NOMO-1 (cell line): ENCODE measurements around the gene ELF4.

Experiments
- DNase-seq, 2 experiments: peaks; one replicate each; lab custom pipeline; 2025; ENCODE audit not compliant: unreplicated experiment in 2 of 2; lab: John Stamatoyannopoulos, UW

Gene ELF4

GRCh38 chrX:130110379-130111219 lies at the start of gene ELF4:
ELF4 (minus strand) TSS chrX:130110497; CDS start chrX:130081330, 29,167 bp downstream.
- DNase-seq = peak; percentile 44 to 75

GRCh38 chrX:130159776-130160175 lies 49.5 kb upstream of the ELF4 start:
- DNase-seq = no peak

DNA sequence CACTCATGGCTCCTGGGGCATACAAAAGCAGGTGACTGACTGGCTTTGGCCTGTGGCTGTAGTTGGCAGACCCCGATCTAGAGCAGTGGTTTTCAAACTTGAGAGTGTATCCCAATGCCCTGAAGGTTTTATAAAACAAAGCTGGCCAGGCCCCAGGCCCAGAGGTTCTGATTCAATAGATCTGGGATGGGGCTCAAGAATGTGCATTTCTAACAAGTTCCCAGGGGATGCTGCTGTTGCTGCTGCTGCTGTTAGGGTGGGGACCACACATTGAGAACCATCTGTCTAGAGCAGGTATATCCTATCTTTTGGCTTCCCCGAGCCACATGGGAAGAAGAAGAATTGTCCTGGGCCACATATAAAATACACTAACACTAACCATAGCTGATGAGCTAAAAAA lies 48.0 kb upstream of the ELF4 start:
- no peak for DNase-seq

- DNase-seq = no peak
These were observed 45.3 kb upstream of the ELF4 start for GRCh38 chrX:130155564-130155963.

DNA sequence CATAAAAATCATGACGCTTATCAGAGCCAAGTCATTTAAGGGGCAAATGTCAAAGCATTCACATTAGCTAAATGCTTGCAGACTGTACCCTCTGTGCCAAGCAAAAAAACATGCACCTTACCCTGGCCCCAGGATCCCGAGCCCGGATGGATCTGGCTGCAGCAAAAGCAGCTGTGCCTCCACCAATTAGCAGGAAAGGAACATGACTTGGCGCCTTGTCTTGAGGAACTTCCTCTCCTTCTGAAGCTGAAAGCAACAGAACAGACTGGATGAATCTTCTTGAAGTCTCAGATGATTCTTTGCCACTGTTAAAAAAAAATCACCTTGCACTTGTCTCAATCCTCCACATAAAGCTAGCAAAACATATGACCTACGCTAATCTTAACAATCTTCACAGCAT lies 37.3 kb upstream of the ELF4 start:
- peak in 1 of 2 experiments; percentile 25 for DNase-seq

GRCh38 chrX:130145123-130145522 lies 34.8 kb upstream of the ELF4 start:
- DNase-seq = no peak

DNA sequence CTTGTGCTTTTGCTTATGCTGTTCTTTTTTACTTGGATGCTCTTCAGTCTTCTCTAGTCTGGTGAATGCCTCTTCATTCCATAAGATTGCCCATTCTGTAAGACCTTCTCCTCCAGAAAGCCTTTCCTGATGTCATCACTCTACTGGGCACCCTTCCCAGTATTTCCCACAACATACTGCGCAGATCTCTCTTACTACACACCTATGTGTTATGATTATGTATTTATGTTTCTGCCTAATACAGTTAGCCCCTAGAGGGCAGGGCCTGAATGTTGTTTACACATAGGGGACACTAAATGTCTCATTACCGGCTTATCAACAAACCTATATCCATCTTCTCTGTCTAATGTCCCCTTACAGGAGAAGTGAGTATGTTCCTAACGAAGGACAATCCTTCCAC lies 34.2 kb upstream of the ELF4 start:
- no peak for DNase-seq

- no peak for DNase-seq
These were observed 29.3 kb upstream of the ELF4 start for GRCh38 chrX:130139474-130140201.

DNA sequence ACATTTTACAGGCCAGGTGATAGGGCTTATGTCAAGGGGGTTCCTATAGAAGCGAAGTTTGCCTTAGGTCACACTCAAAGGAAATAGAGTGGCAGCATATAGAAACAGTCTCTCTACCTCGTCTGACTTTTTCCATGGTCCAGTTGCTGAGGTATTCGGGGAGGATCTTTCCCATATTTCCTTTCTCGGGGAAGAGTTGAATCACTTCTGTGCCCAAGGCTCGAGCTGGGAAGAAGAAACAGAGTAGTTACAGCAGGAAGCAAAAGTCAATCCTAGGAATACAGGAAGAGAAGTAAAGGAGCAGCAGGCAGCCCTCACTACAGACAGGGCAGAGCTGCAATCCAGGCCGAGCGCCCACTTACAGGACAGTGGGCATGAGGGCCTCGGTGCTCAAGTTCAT lies 26.7 kb upstream of the ELF4 start:
- DNase-seq = no peak

- no peak for DNase-seq
These were observed 26.2 kb upstream of the ELF4 start for GRCh38 chrX:130136496-130136895.

- no peak for DNase-seq
These were observed 20.7 kb upstream of the ELF4 start for GRCh38 chrX:130130990-130131389.

DNA sequence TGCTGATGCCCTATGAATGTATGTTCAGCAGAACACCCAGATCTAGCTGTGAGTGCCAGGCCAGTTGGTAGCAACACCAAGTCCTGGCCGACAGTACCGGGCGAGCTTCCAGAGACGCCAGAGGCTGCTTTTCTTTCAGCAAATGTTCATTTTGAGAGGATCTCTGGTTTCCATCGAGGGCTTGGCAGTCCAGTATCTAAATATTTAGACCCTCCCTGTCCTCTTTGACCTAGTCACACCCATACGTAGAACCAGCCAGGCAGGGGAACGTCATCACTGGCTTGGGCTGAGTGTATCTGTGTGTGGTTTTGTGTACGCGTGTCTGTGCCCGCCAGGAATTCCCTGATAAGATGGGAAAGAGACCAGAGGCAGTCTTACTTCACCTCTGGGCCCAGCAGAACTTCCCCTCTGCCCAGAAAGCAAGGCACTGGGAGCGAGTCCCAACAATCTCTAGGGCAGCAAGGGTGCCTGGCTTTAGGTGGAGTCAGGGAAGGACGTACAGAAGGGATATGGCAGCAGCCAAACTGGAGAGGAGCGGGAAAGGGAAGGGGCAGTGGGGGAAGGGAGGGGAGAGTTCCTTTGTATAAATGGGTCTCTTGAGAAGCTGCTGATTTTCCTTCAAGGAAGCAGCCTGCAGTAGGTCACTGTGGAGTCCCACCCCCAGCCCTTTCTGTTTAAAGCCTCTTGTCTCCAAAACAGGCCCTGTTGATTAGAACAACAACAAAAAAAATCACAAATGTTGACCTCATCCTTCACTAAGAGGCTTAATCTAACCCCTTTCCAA lies 15.0 kb upstream of the ELF4 start:
- no peak for DNase-seq

DNA sequence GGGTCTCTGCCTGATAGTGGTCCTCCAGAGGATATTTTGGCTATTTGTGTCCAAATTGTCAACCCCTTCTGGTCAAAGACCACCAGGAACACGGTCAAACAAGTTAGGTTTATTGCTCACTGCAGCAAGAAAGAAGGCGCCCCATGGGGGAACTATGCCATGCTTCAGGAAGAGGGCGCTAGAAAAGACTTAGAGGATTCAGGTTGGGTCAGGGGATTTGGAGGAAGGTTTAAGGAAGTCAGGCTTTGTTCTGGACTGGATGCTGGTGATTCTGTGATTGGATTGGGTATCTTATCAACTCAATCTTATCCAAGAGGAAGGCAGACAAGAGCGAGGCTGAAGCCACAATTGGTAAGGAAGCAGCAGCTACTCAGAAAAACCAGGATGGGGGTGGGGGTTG lies 14.3 kb upstream of the ELF4 start:
- DNase-seq = no peak

GRCh38 chrX:130121505-130121800 lies 11.2 kb upstream of the ELF4 start:
- DNase-seq = no peak

DNA sequence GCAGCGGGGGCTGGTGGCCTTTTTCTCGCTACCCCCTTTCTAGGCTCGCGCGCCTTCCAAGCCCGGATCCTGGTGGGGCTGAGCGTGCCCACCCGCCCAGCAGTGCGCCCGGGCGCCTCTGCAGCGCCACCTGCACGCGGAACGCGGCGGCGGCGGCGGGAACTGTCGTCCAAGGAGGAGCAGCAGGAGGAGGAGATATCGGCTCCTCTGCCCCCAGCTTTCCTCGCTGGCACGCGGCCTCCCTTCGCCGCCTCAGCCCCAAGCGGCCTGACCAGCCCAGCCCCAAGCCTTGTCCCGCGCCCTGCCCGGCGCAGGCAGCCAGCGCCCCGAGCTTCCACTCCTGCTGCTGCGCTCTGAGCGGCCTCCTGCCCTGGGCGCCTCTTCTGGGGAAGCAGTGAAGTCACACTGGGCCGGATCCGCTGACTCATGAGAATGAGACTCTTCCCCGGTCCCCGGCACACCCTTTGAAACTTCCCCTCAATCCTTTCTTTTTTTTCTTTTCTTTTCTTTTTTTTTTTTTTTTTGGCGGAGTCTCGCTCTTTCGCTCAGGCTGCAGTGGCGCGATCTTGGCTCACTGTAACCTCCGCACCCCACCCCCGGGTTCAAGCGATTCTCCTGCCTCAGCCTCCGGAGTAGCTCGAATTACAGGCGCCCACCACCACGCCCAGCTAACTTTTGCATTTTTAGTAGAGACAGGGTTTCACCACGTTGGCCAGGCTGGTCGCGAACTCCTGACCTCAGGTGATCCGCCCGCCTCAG lies 10.6 kb upstream of the ELF4 start:
- DNase-seq = peak; percentile 46 to 48

DNA sequence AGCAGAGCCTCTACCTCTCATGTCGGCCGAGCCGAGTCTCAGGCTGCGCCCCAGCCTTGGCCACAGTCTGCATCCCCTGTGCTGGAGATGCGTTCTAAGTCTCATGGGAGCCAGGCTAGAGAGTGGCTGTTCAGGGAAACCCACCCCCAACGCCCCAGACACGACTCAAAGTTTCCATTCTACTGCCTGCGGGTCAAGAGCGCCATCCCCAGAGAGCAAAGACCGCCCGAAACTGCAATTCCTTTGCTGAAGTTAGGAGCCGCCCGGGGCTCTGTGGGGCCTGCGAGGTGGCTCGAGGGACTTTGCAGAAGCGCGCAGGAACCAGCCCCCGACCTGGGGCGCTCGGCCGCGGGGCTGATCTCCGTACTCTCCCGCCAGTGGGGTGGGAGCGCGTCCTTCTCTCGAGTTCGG lies 10.0 kb upstream of the ELF4 start:
- DNase-seq = peak in 1 of 2 experiments; percentile 48

- no peak for DNase-seq
These were observed 9.1 kb upstream of the ELF4 start for GRCh38 chrX:130119312-130119898.

DNA sequence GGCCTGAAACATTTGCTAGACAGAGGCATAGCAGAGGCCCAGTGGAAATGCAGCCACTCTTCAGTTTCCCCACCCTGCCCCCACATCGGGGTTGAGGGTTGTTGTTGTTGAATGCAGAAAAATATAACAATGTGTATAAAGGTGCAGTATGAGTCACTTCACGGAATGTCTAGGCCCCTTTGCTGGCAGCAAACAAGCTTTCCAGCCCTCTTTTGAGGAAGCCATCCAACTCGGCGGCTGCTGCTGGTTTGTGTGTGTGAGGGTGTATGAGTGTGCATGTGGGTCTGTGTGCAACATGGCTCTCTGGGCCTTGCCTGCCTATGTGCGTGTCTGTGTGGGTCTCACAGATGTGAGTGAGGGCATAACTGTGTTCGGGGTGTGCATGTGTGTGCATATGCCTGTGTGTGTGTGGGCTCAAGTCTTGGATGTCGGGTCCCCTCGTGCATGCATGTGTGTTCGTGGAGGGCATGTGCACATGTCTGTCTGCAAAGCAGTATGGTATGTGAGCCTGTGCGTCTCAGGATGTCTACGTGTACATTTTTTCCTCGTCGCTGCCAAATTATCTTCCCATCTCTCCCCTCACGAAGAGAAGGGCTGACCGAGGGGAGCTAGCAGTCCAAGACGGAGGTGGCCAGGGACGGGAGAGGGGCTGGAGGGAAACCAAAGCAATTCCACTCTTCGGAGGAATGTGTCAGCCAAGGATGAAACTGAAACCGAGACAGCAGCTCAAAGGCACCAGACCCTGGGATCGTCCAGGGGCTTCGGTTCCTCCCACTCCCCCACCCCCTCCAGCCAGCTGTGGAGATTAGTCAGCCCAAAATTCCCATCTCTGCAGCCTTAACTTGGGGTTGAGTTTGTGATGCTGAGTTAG lies 8.4 kb upstream of the ELF4 start:
- no peak for DNase-seq

- no peak for DNase-seq
These were observed 6.9 kb upstream of the ELF4 start for GRCh38 chrX:130117166-130117565.
